GM12892 (cell line): Measurements from ENCODE around the gene ASCC3.

Experiments used
- POLR2AphosphoS5 ChIP-seq: IDR thresholded peaks from 2 replicates; pipeline ENCODE4 v1.6.1; 2011; ENCODE audit warnings: low read depth, low read length, control low read depth
- TAF1 ChIP-seq: IDR thresholded peaks from 2 replicates; pipeline ENCODE4 v1.6.1; 2011; ENCODE audit warnings: low read depth, mild to moderate bottlenecking, control low read depth, low read length, borderline replicate concordance

DNA sequence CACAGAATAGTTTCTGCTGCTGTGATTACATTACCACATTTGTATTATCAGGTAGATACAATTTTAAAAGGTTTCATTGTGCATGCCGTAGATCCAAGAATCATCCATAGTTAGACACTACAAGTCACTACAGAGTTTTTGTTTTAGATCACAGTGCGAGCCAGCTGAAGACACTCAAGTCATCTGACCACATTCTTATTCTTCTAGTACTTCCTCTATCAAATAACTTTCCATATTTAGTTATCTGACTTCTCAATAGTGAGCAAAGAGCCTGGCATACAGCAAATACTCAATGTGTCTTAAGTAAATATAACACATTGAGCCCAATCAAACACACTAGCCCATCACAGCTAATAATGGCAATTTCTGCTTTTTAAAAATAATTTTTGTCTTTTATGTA is 195.4 kb downstream of the ASCC3 start:
- TF ChIP-seq POLR2AphosphoS5 = no peak
- no peak for TF ChIP-seq TAF1
